Measurements from ENCODE around the gene TMEM82.

GRCh38 chr1:15796086-15796462 lies 53.8 kb downstream of the TMEM82 start:
- TF ChIP-seq CTCF (IDR thresholded peaks at IDR 0.05), result no peak
- no peak for TF ChIP-seq POLR2A (IDR thresholded peaks at IDR 0.05)
